WTC11 (cell line): ENCODE measurements around the gene HTRA1.

Experiments used
- GRHL2 ChIP-seq: fragments of 250-450 bp; sonication (Bioruptor Pico); IDR thresholded peaks from 2 replicates; pipeline ENCODE4 v1.8.0; 2022; ENCODE audit warnings: mild to moderate bottlenecking, moderate library complexity; ENCODE audit not compliant: insufficient replicate concordance, severe bottlenecking
- JUN ChIP-seq: sonication (generic); formaldehyde crosslinking; IDR thresholded peaks from 2 replicates; pipeline ENCODE4 v1.8.0; 2023; ENCODE audit warnings: mild to moderate bottlenecking, missing genetic modification reagents
- NFYB ChIP-seq: sonication (generic); formaldehyde crosslinking; conservative IDR thresholded peaks from 2 replicates; pipeline ENCODE4 v1.8.0; 2022; ENCODE audit warnings: low read depth, missing genetic modification reagents
- TEAD4 ChIP-seq: sonication (generic); formaldehyde crosslinking; IDR thresholded peaks from 2 replicates; pipeline ENCODE4 v1.8.0; 2022; ENCODE audit warnings: mild to moderate bottlenecking, missing genetic modification reagents
- ZNF317 ChIP-seq: sonication (generic); formaldehyde crosslinking; IDR thresholded peaks from 2 replicates; pipeline ENCODE4 v1.8.1; 2023; ENCODE audit warnings: low read depth, mild to moderate bottlenecking, moderate library complexity, missing genetic modification reagents, borderline replicate concordance
- TF ChIP-seq, protein P1 (sequence below): sonication (generic); formaldehyde crosslinking; conservative IDR thresholded peaks from 2 replicates; pipeline ENCODE4 v1.8.1; 2022; ENCODE audit warnings: mild to moderate bottlenecking, missing genetic modification reagents
- TF ChIP-seq, protein P2 (sequence below): fragments of 200-600 bp; IDR thresholded peaks from 2 replicates; pipeline ENCODE4 v1.8.0; 2022; ENCODE audit warnings: antibody characterized with exemption
- TF ChIP-seq, protein P3 (sequence below): sonication (generic); formaldehyde crosslinking; IDR thresholded peaks from 2 replicates; pipeline ENCODE4 v1.8.0; 2022; ENCODE audit warnings: mild to moderate bottlenecking, missing genetic modification reagents
- TF ChIP-seq, protein P4 (sequence below): sonication (generic); formaldehyde crosslinking; IDR thresholded peaks from 2 replicates; pipeline ENCODE4 v1.8.0; 2023; ENCODE audit warnings: missing genetic modification reagents
- TF ChIP-seq, protein P5 (sequence below): sonication (generic); formaldehyde crosslinking; IDR thresholded peaks from 2 replicates; pipeline ENCODE4 v1.8.0; 2022; ENCODE audit warnings: mild to moderate bottlenecking, missing genetic modification reagents
- TF ChIP-seq, protein P6 (sequence below): sonication (generic); formaldehyde crosslinking; IDR thresholded peaks from 2 replicates; pipeline ENCODE4 v1.8.1; 2023; ENCODE audit warnings: mild to moderate bottlenecking, missing genetic modification reagents
- TF ChIP-seq, protein P7 (sequence below): fragments of 250-450 bp; sonication (Bioruptor Pico); IDR thresholded peaks from 2 replicates; pipeline ENCODE4 v1.9.0; 2021; ENCODE audit warnings: mild to moderate bottlenecking

DNA sequence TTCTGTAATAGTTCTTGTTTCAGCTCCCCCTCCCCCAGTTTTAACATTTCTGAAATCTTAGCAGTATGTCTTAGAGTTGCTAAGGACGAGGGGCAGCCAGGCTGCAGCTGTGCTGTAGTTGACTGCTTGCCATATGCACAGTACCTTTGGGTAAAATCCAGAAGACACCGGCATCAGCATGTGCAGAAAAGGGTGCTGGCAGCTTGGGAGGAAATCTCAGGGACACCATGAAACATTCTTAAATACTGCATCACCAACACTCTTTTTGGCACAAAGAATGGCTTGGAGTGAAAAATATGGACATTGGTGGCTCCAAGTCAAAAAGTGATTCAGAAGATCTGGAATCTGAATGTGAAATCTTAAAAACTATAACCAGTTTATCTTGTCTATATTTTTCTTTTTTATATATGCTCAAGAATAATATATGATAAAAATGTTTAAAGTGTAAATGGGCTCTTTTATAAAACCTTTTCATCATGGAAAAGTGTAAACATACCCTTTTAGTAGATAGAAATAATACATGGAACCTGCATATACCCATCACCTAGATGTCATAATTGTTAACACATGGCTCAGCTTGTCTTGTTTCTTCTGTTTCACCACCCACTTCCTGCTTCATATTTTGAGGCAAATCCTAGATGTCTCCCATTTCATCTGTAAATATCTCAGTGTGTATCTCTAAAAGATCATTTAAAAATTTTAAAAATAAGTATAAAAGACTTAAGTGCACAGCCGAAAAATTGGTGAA lies 41.3 kb upstream of the HTRA1 start:
- TF ChIP-seq, protein P1, sequence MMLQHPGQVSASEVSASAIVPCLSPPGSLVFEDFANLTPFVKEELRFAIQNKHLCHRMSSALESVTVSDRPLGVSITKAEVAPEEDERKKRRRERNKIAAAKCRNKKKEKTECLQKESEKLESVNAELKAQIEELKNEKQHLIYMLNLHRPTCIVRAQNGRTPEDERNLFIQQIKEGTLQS (CRISPR knock-in tag), result no peak
- no peak for TF ChIP-seq TEAD4 (CRISPR knock-in tag)
- no peak for TF ChIP-seq ZNF317 (CRISPR knock-in tag)
- no peak for TF ChIP-seq JUN (CRISPR knock-in tag)
- no peak for TF ChIP-seq GRHL2 (CRISPR knock-in tag)
- TF ChIP-seq, protein P2, sequence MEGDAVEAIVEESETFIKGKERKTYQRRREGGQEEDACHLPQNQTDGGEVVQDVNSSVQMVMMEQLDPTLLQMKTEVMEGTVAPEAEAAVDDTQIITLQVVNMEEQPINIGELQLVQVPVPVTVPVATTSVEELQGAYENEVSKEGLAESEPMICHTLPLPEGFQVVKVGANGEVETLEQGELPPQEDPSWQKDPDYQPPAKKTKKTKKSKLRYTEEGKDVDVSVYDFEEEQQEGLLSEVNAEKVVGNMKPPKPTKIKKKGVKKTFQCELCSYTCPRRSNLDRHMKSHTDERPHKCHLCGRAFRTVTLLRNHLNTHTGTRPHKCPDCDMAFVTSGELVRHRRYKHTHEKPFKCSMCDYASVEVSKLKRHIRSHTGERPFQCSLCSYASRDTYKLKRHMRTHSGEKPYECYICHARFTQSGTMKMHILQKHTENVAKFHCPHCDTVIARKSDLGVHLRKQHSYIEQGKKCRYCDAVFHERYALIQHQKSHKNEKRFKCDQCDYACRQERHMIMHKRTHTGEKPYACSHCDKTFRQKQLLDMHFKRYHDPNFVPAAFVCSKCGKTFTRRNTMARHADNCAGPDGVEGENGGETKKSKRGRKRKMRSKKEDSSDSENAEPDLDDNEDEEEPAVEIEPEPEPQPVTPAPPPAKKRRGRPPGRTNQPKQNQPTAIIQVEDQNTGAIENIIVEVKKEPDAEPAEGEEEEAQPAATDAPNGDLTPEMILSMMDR, result no peak
- TF ChIP-seq, protein P3, sequence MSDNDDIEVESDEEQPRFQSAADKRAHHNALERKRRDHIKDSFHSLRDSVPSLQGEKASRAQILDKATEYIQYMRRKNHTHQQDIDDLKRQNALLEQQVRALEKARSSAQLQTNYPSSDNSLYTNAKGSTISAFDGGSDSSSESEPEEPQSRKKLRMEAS (CRISPR knock-in tag), result no peak
- TF ChIP-seq, protein P4, sequence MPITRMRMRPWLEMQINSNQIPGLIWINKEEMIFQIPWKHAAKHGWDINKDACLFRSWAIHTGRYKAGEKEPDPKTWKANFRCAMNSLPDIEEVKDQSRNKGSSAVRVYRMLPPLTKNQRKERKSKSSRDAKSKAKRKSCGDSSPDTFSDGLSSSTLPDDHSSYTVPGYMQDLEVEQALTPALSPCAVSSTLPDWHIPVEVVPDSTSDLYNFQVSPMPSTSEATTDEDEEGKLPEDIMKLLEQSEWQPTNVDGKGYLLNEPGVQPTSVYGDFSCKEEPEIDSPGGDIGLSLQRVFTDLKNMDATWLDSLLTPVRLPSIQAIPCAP (CRISPR knock-in tag), result no peak
- TF ChIP-seq, protein P5, sequence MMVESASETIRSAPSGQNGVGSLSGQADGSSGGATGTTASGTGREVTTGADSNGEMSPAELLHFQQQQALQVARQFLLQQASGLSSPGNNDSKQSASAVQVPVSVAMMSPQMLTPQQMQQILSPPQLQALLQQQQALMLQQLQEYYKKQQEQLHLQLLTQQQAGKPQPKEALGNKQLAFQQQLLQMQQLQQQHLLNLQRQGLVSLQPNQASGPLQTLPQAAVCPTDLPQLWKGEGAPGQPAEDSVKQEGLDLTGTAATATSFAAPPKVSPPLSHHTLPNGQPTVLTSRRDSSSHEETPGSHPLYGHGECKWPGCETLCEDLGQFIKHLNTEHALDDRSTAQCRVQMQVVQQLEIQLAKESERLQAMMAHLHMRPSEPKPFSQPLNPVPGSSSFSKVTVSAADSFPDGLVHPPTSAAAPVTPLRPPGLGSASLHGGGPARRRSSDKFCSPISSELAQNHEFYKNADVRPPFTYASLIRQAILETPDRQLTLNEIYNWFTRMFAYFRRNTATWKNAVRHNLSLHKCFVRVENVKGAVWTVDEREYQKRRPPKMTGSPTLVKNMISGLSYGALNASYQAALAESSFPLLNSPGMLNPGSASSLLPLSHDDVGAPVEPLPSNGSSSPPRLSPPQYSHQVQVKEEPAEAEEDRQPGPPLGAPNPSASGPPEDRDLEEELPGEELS (CRISPR knock-in tag), result no peak
- TF ChIP-seq, protein P6, sequence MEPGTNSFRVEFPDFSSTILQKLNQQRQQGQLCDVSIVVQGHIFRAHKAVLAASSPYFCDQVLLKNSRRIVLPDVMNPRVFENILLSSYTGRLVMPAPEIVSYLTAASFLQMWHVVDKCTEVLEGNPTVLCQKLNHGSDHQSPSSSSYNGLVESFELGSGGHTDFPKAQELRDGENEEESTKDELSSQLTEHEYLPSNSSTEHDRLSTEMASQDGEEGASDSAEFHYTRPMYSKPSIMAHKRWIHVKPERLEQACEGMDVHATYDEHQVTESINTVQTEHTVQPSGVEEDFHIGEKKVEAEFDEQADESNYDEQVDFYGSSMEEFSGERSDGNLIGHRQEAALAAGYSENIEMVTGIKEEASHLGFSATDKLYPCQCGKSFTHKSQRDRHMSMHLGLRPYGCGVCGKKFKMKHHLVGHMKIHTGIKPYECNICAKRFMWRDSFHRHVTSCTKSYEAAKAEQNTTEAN (CRISPR knock-in tag), result no peak
- no peak for TF ChIP-seq NFYB (CRISPR knock-in tag)
- TF ChIP-seq, protein P7, sequence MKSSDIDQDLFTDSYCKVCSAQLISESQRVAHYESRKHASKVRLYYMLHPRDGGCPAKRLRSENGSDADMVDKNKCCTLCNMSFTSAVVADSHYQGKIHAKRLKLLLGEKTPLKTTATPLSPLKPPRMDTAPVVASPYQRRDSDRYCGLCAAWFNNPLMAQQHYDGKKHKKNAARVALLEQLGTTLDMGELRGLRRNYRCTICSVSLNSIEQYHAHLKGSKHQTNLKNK (CRISPR knock-in tag), result no peak
